HG03575 (cell line): ENCODE results near the gene LDAH.
A peak's percentile ranks its signal among the peaks of the same experiment; 100 is the strongest.

Source experiments
- ATAC-seq: cut with Tn5 transposase; IDR thresholded peaks from one replicate; pipeline ENCODE4 v1.9.1; 2021; ENCODE audit not compliant: unreplicated experiment, insufficient number of reproducible peaks, low FRiP score; ENCODE audit errors: extremely low read depth

The LDAH gene

GRCh38 chr2:20692081-20692480, 130.8 kb downstream of the LDAH start:
- no peak for ATAC-seq

DNA sequence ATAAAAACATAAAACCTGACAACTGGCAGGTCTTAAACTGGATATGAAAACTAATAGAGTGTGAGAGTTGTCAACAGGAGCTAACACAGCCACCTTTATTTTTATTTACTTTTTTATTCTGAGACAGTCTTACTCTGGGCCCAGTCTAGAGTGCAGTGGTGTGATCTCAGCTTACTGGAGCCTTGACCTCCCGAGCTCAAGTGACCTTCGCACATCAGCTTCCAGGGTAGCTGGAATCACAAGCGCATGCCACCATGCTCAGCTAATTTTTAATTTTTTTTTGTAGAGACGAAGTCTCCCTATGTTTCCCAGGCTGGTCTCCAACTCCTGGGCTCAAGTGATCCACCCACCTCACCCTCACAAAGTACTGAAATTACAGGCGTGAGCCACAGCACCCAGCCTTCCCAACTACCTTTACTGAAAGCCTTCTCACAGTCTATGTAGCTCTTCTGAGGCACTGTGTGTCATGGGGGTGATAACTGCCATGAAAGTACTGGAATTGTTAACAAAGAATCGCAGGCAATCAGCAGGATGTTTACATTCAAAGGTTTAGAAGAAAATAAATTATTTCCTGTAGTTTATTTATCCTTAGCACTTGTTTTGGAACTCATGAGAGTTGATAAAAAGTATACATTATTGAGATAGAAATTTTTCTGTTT, 131.7 kb downstream of the LDAH start:
- ATAC-seq = no peak

DNA sequence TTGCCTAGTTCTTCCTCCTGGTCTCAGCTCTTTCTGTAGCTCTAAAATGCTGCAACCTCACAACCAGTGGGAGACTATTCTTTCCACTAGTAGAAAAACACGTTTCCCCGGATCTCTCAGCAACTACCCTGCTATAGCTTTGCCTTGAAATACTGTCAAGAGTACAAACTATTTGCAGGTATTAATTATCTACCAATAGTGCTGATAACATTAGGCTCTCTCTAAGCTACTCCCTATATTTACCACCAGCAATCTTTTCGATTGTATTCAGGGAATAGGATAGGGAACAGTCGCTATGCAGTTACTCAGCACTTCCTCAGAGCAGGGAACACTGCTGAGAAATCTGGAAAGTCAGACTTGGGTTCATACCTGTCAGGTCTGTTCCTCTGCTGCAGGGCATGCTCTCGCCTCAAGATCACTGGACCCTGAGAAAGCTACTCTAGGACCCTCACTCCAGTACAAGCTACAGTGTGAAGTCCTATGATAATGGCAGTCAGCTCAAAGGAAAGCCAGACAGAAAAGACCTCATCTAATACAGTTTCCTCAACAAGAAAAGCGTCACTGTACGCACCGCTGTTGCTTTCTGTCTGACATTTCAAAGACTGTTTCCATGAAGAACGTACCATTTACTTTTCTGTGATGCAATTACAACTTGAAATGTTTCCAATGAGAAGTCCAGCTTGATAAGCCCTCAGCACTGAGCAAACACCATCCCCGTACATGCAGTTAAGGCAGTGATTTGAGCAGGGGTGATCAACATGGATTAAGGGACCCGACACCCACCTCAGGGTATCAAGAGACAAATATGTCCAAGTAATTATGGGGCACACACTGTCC, 133.3 kb downstream of the LDAH start:
- no peak for ATAC-seq

DNA sequence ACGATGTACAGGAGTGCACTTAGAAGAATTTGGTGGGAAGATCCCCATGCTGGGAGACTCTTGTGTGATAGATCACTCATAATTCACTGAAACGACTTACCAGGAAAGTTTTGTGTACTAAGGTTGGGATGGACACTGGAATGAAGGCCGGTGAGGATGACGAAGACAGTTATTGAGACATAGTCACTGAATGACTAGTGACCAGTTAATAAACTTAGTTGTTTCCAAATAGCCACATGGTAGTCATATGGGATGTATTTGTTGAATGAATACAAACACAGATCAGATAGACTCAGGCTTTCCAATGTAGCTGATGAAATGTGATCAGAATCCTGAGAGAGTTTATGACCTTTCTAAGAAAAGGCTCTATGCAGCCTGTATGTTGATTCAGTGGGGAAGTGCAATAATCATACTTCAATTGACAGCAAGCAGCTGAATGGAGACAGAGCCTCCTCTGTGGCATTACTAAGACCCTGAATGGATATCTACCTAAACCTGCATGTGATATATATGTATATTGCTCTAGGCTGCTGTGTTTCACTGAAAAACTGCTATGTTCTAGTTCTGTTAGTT, 135.6 kb downstream of the LDAH start:
- no peak for ATAC-seq

DNA sequence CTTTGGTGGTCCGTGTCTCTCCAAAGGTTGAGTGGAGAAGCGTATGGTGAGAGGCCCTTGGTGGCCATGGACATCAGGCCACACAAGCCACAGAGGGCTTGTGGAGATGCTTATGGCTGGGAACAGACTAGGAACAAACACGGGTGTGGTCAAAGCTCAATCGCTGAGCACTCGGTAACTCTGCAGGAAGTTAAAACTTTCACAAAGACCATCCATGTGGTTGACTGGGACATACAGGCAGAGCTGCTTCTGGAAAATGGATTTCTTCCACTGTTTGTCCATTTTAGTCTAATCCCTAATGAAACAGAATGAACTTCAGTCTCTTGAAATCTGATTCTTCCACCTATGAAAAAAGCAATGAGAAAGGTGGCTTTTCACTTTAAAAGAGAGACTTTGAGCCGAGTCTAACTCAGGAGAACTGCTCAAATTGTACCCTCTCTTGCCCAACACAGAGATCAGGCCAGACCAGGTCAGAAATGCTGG, 138.3 kb downstream of the LDAH start:
- no peak for ATAC-seq

DNA sequence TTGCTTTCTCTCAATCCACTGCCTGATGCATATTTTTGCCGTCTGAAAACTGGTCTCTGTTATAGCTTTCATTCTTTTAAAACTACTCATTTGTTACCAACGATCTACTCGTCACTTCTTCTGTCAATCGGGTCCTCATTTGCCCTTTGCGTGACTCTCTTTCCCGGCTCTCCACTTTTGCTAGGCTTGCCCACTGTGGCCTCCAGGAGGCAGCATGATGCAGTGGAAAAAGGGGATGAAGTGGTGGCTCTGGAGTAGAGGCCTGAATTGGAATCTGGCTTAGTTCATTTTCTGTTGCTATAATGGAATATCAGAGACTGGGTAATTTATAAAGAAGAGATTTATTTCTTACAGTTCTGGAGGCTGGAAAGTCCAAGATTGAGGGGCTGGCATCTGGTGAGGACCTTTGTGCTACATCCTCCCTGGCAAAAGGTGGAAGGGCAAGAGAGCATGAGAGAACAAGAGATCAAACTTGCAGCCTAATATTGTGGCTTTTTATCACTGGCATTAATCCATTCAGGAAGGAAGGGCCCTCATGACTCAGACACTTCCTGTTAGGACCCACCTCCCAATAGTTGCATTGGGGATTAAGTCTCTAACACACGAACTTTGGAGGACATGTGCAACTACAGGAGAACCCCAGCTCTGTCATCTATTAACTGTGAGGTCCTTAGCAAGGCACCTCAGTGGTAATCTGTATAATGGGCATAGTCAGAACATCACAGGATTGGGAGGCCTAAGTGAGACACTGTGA, 140.6 kb downstream of the LDAH start:
- ATAC-seq = no peak

GRCh38 chr2:20680744-20681375, 142.0 kb downstream of the LDAH start:
- no peak for ATAC-seq

- no peak for ATAC-seq
These were observed 144.1 kb downstream of the LDAH start for GRCh38 chr2:20678780-20679179.

DNA sequence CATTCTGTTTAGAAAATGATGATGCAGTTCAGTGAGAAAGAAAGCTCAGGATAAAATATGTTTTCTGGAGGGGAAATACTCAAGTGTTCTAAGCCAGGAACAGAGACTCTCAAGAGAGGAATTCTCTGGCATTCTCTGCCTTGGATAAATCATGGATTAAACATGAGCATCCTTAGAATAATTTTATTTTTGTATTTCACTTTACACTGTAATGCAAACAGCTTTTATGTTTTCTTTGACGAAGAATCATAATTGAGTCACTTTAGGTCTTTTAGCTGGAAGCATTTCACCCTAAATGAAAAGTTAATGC, 144.9 kb downstream of the LDAH start:
- ATAC-seq = no peak

DNA sequence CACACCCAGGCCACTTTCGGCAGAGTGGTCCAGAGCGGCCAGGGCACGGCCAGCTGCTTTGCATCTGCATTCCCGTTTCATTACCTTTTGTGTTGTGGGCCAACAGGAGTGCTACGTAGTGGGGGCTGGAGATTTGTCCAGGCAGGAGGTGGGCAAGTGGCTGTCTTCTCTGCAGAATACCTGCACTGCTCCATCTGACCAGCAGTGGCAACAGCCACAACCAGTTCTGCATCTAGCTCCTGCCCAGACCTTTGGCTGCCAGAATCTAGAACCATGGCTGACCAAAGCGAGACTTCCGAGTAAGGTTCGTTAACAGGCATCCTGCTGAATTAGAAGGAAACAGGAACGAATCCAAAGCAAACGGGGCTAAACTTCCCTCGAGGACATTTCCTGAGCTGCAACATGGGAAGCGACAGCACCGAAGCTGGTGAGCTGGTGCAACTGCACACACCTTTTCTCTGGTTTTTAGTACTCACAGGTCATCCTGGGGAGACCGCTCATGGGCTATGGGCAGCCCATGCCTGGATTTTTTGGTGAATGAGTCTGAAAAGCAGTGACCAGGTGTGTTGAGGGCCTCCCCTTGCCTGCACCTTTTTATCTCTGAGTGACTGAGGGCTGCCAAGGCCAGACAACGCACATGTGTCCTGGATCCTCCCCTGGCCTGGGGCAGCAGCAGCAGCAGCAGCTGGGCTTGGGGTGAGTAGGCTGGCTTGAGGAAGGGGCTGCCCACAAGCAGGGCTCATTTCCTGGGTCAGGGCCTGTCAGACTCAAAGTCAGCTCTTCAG, 145.4 kb downstream of the LDAH start:
- ATAC-seq = peak; percentile 16

DNA sequence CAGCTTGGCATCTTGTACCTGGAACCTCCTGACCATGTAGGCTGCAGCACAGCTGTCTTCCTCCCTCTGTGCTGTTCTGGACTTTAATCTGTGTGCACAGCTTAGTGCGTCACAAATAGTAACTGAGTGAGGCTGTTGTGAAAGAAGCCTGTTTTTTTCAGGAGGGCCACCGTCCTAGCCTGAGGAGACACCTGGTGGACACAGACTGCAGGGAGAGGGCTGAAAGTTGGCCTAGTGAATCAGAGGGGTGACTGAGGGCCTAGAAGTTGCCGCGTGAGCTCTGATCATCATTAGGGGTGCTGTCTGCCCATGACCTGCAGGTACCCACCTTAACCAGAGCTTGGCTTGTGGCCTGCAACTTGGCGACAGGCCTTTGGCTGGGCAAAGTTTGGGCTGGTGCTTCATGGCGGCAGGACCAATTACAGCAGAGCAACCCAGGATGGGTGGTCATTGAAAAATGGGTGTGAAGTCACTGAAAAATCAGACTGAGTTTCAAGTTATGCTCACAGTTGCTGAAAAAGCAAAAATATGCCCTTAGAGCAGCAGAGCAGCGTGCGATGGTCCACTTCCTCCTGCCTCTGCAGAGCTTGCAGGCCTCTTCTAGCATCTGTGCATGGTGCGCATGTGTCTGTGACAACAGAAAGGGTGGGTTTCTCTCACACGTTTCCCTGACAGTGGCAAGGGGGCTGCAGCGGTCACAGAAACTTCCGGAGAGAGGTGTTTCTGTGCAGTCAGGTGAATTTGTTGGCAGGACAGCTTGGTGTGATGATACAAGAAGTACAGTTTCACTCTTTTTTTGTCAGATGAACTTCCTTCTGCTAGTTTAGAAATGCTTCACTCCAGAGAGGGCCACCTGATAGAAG, 146.3 kb downstream of the LDAH start:
- ATAC-seq = peak; percentile 58

GRCh38 chr2:20675701-20676352, 147.1 kb downstream of the LDAH start:
- ATAC-seq = peak; percentile 49

DNA sequence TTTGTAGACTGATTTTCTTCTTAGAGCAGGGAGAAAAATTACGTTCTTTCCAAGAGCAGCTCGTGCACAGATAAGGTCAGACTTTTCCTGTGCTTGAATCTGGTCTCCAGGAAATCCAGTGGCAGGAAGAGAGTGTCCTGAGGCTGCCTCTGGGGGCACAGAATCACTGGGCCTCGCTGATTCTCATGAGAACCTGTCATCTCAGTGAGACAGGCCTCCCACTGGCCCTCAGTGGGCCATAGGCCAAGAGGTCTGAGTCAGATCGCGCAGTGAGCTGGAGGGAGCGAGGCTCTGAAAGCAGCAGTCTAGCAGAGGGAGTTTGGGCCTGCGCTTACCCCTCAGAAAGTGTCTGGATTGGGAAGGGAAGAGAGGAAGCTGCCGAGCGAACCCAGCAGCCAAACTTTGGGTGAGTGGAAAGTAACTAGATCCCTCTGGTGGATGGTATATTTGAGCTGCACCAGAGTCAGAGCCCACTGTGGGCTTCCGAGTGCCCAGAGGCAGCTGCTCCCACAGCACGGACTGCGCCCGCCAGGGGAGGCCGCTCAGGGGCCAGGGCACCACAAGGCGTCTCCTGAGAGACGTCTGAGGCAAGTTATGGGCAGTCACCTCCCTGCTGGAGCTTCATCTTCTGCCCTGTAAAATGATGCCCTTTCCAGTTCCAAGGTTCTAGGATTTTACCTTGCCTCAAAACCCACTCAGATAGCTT, 147.8 kb downstream of the LDAH start:
- ATAC-seq = no peak

GRCh38 chr2:20674309-20674965, 148.5 kb downstream of the LDAH start:
- ATAC-seq = no peak

- no peak for ATAC-seq
These were observed 149.1 kb downstream of the LDAH start for GRCh38 chr2:20673686-20674308.
